HCT116 (cell line): ENCODE data around the gene SPAG5.

ENCODE experiments used
- CBX3 ChIP-seq: IDR thresholded peaks from 2 replicates; pipeline ENCODE4 v1.6.1; 2012; ENCODE audit warnings: low read depth
- CTCF ChIP-seq, 3 experiments: fragments of 200-600 bp in 1 of 3; sonication (generic) in 1 of 3; IDR thresholded peaks in 2 of 3; conservative IDR thresholded peaks in 1 of 3; 2 replicates each; pipeline ENCODE4 v1.5.1; 2012 to 2017; ENCODE audit warnings: low read depth in 2 of 3, low read length in 2 of 3, antibody characterized with exemption in 1 of 3, borderline replicate concordance in 1 of 3, control low read depth in 1 of 3, mild to moderate bottlenecking in 1 of 3, mixed read lengths in 1 of 3, mixed run types in 1 of 3, moderate library complexity in 1 of 3; ENCODE audit not compliant: insufficient read depth in 1 of 3
- JUND ChIP-seq: IDR thresholded peaks from 2 replicates; pipeline ENCODE4 v1.6.1; 2012
- MAX ChIP-seq: IDR thresholded peaks from 2 replicates; pipeline ENCODE4 v1.6.1; 2012
- POLR2A ChIP-seq: IDR thresholded peaks from 2 replicates; pipeline ENCODE4 v1.7.0; 2011; ENCODE audit warnings: borderline replicate concordance; ENCODE audit not compliant: insufficient read depth, insufficient read length; ENCODE audit errors: extremely low read depth
- REST ChIP-seq: IDR thresholded peaks from 2 replicates; pipeline ENCODE4 v1.6.1; 2012; ENCODE audit warnings: low read depth
- SIN3A ChIP-seq: IDR thresholded peaks from 2 replicates; pipeline ENCODE4 v1.6.1; 2012; ENCODE audit warnings: low read depth
- SP1 ChIP-seq: IDR thresholded peaks from 2 replicates; pipeline ENCODE4 v1.6.1; 2012; ENCODE audit warnings: low read depth
- YY1 ChIP-seq: IDR thresholded peaks from 2 replicates; pipeline ENCODE4 v1.6.1; 2011; ENCODE audit warnings: low read length, low read depth, moderate library complexity, mild to moderate bottlenecking; ENCODE audit not compliant: insufficient replicate concordance; ENCODE audit errors: extremely low read depth
- ZFX ChIP-seq: fragments of 450-650 bp; IDR thresholded peaks from 2 replicates; pipeline ENCODE4 v1.6.1; 2017
- ZNF274 ChIP-seq: fragments of 200-500 bp; sonication (Bioruptor generic); IDR thresholded peaks from 2 replicates; pipeline ENCODE4 v1.6.1; 2014; ENCODE audit warnings: mild to moderate bottlenecking, low read depth, low read length, inconsistent platforms

- TF ChIP-seq POLR2A (no peak), ZFX (no peak), CTCF (IDR thresholded peaks at IDR 0.05 in 2 of 3, conservative IDR thresholded peaks at IDR 0.05 in 1 of 3; ENCODE audit: borderline replicate concordance in 1 of 3, insufficient read depth in 1 of 3, low read depth in 2 of 3, low read length in 2 of 3) (no peak), MAX (no peak), ZNF274 (no peak), SP1 (no peak), REST (no peak), YY1 (no peak), JUND (no peak), SIN3A (no peak), CBX3 (no peak)
These were observed 64.0 kb downstream of the SPAG5 start for GRCh38 chr17:28534740-28535375.
